Lower lobe of right lung (tissue), 2 donors: ENCODE data around the gene TMEM87A. TPM values are rescaled to one million over a fixed set of nuclear protein-coding genes. Genes with fewer than 3 reads are reported as not detected.

Source experiments
- ATAC-seq, 2 donors: fragments of 200-7000 bp; cut with Tn5 transposase; one replicate each; pipeline ENCODE4 v1.9.1; 2020 to 2022; ENCODE audit warnings: mild to moderate bottlenecking in 2 of 2, moderate library complexity in 2 of 2
- DNase-seq: peaks from one replicate; pipeline ENCODE4 v3.0.0-alpha.2; 2020
- H3K27ac ChIP-seq: fragments of 200-600 bp; one replicate; pipeline ENCODE4 v1.8.0; 2022
- H3K27me3 ChIP-seq: fragments of 200-600 bp; one replicate; pipeline ENCODE4 v1.8.0; 2022; ENCODE audit warnings: low read depth
- H3K36me3 ChIP-seq: fragments of 200-600 bp; one replicate; pipeline ENCODE4 v1.8.0; 2022; ENCODE audit warnings: mild to moderate bottlenecking
- H3K4me1 ChIP-seq: fragments of 200-600 bp; one replicate; pipeline ENCODE4 v1.8.0; 2022
- H3K4me3 ChIP-seq: fragments of 200-600 bp; one replicate; pipeline ENCODE4 v1.8.0; 2022; ENCODE audit warnings: mild to moderate bottlenecking
- H3K9me3 ChIP-seq: fragments of 200-600 bp; one replicate; pipeline ENCODE4 v1.8.0; 2022
- intact Hi-C: fragments of 100-400 bp; cut with DNase I; formaldehyde crosslinking; loops from one replicate; pipeline ENCODE4 v1.11.0; 2022
- total RNA-seq: library from RNA; stranded (reverse); fragmentation: NEBNext Ultra II Directional; extraction: Animal tissue kit (Norgen Biotek cat#: 25700); gene quantifications from one replicate; pipeline ENCODE4 v1.2.1, GENCODE V29; 2021
- TF ChIP-seq, protein P1 (sequence below): fragments of 200-600 bp; IDR thresholded peaks from one replicate; pipeline ENCODE4 v1.8.0; 2022; ENCODE audit warnings: antibody characterized with exemption, mild to moderate bottlenecking
- donor health status: DM: no; HTN: yes; CAD: no; lungs with severe emphysema.

Gene TMEM87A
- total RNA-seq, 1 donor from 2014 or later: 129 TPM

DNA sequence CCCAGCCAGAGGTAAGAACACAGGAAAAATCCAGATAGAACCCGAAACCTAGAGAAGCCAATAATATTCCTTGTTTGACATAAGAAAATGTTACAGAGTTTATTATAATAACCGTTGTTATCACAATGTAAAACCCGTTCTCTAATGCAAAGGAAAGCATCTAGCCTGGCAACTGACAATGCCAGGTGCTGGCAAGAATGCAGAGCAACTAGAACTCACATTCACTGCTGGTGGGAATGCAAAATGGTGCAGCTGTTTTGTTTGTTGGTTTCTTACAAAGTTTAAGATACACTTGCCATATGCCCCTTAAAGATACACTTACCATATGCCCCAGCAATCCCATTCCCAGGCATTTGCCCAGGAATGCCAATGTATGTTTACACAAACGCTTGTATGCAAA is 88.5 kb downstream of the TMEM87A start:
- intact Hi-C loops: no loop called here
- DNase-seq (no peak), ATAC-seq (no peak)
- Histone ChIP-seq H3K4me1 (no peaks in the 10 kb centered on the region), H3K27ac (no peak overlapping the region), H3K36me3 (peaks cover 99% of the 10 kb centered on the region), H3K4me3 (no peak overlapping the region), H3K27me3 (no peaks in the 10 kb centered on the region), H3K9me3 (no peaks in the 10 kb centered on the region)
- TF ChIP-seq, protein P1, sequence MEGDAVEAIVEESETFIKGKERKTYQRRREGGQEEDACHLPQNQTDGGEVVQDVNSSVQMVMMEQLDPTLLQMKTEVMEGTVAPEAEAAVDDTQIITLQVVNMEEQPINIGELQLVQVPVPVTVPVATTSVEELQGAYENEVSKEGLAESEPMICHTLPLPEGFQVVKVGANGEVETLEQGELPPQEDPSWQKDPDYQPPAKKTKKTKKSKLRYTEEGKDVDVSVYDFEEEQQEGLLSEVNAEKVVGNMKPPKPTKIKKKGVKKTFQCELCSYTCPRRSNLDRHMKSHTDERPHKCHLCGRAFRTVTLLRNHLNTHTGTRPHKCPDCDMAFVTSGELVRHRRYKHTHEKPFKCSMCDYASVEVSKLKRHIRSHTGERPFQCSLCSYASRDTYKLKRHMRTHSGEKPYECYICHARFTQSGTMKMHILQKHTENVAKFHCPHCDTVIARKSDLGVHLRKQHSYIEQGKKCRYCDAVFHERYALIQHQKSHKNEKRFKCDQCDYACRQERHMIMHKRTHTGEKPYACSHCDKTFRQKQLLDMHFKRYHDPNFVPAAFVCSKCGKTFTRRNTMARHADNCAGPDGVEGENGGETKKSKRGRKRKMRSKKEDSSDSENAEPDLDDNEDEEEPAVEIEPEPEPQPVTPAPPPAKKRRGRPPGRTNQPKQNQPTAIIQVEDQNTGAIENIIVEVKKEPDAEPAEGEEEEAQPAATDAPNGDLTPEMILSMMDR: no peak

GRCh38 chr15:42184296-42184695 is 88.9 kb downstream of the TMEM87A start:
- H3K4me3 ChIP-seq: no peak overlapping the region
- DNase-seq (peak; percentile 53), ATAC-seq (peak; percentile 68 to 78)
- H3K27me3 ChIP-seq: no peaks in the 10 kb centered on the region
- H3K9me3 ChIP-seq: no peaks in the 10 kb centered on the region
- no peaks in the 10 kb centered on the region for H3K4me1 ChIP-seq
- peaks cover 98% of the 10 kb centered on the region for H3K36me3 ChIP-seq
- no peak overlapping the region for H3K27ac ChIP-seq
- intact Hi-C loops: no loop called here
- TF ChIP-seq, protein P1: no peak

DNA sequence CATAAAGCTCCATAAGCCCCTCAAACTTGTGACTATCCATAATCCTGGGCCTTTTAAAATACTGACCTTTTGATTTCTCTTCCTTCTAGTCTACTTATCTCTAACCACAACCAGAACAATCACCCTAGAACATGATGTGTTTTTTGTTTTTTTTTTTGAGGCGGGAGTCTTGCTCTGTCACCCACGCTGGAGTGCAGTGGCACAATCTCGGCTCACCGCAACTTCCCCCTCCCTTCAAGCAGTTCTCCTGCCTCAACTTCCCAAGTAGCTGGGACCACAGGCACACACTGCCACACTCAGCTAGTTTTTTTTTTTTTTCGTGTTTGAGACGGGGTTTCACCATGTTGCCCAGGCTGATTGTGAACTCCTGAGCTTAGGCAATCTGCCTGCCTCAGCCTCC is 90.3 kb downstream of the TMEM87A start:
- H3K36me3 ChIP-seq: peaks cover 98% of the 10 kb centered on the region
- no peak overlapping the region for H3K4me3 ChIP-seq
- ATAC-seq: peak; percentile 75 to 81
- H3K27me3 ChIP-seq: no peaks in the 10 kb centered on the region
- H3K4me1 ChIP-seq: no peaks in the 10 kb centered on the region
- DNase-seq: peak; percentile 81
- H3K9me3 ChIP-seq: no peaks in the 10 kb centered on the region
- TF ChIP-seq, protein P1: no peak
- peak overlapping the region; percentile 39 for H3K27ac ChIP-seq
- intact Hi-C loops: no loop called here

DNA sequence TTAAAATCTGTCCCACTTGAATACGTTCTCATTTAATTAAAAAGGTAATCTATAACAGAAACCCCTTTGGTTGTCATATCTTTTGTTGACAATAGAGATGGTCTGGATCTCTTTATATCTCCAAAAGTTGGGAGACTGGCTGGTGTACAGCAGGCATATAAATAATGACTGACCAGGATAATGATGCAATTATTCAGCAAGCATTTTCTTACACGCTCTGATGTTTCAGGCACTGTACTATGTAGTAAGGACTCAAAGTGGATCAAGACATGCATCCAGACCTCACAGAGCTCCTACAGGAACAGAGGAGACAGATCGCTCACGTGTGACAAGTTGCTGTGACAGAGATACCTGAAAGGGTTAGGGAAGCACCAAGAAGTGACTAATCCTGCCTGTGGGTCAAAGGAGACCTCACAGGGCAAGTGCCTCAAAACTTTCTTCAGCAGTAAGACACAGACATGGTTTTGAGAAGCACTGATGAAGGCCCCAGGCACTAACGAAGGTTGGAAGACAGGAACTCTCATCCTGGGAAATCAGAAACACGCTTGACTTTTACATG is 90.8 kb downstream of the TMEM87A start:
- Histone ChIP-seq H3K4me3 (no peak overlapping the region), H3K27ac (peak overlapping the region; percentile 39), H3K27me3 (no peaks in the 10 kb centered on the region), H3K4me1 (no peaks in the 10 kb centered on the region), H3K9me3 (no peaks in the 10 kb centered on the region), H3K36me3 (peaks cover 98% of the 10 kb centered on the region)
- TF ChIP-seq, protein P1: no peak
- intact Hi-C loops: no loop called here
- DNase-seq (no peak), ATAC-seq (peak in 1 of 2 donors; percentile 41)

DNA sequence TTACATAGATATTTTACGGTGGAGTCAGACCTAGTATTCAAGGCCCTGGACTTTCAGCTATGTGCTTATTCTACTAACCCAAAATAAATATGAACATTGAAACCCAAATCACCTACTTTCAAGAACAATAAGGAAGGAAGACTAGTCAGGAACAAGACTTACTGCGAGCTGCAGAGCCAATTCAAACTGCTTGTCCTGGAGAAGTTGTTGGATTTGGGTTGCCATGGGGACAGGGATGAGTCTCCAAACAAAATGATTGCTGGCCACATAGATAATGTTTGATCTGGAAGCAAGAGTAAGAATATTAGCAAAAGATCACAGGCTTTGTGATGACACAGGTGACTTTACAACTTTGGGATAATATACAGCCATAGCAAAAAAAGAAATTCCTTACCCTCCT is 95.2 kb downstream of the TMEM87A start:
- TF ChIP-seq, protein P1: no peak
- Histone ChIP-seq H3K9me3 (no peaks in the 10 kb centered on the region), H3K4me1 (peaks cover 4% of the 10 kb centered on the region), H3K27ac (no peak overlapping the region), H3K36me3 (peaks cover 98% of the 10 kb centered on the region), H3K4me3 (no peak overlapping the region), H3K27me3 (no peaks in the 10 kb centered on the region)
- intact Hi-C loops: no loop called here
- no peak for ATAC-seq
- no peak for DNase-seq

- Histone ChIP-seq H3K36me3 (peaks cover 97% of the 10 kb centered on the region), H3K27ac (no peak overlapping the region), H3K4me1 (peaks cover 6% of the 10 kb centered on the region), H3K4me3 (no peak overlapping the region), H3K9me3 (no peaks in the 10 kb centered on the region), H3K27me3 (no peaks in the 10 kb centered on the region)
- ATAC-seq (no peak), DNase-seq (no peak)
- TF ChIP-seq, protein P1: no peak
- intact Hi-C loops: no loop called here
These were observed 97.6 kb downstream of the TMEM87A start for GRCh38 chr15:42175671-42176070.
